ENCODE measurements around the gene WLS.

WLS gene

DNA sequence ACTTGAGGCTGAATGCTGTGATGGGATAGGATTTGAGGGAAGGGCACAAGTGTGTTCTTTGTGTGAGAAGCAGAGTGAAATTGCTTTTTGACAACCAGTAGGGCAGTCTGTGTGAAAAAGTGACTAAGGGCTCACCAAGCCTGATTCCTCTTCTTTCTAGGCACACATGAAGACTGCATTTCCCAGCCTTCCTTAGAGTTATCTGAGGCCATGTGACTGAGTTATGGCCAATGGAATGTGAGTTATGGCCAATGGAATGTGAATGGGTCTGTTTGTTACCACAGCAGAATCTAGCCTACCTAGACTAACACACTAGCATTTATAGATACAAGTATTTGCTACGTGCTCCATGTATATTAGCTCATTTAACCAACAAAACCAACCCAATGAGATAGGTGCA is 146.6 kb downstream of the WLS start:
- no peak for DNase-seq (ENCODE audit: low spot score)

DNA sequence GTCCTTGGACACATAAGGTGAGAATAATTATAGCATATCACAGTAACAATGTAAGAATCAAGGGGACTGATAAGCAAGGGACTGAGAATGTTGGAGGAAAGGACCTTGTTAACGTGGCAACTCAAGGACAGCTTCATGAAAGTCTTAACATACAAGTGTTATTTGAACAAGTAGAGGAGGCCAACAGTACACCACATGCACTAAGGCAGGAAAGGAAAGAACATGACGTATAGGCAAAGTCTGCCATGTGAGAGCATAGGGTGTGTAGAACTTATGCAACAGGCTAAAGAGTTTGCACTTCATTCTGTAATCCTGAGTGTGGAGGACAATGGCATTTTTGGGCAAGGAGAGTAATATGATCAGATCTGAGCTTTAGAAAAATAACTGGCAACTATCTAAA is 148.6 kb downstream of the WLS start:
- no peak for DNase-seq (ENCODE audit: low spot score)

DNA sequence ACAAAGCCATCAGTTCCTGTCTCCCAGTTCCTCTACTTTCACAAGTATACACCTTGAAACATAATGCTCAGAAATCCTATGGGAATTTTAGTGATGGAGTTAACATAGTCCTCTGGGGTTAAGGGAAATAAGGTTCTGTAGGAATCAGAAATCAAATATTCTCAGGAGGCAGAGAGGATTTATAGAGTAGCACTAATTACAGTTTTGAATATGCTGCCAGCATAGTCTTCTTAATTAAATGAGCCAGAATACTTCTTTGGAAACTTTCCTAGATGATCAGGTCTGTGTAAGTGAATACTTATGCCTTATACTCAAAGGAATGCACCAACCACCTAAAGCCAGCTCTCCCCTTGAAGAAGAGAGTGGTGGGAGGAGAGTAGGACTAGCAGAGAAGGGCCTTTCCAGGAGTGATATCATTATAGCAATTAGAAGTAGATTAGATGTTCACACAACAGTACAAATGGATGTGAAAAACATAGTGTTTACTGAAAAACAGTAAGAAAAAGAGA is 150.5 kb downstream of the WLS start:
- DNase-seq (ENCODE audit: low spot score), result no peak

DNA sequence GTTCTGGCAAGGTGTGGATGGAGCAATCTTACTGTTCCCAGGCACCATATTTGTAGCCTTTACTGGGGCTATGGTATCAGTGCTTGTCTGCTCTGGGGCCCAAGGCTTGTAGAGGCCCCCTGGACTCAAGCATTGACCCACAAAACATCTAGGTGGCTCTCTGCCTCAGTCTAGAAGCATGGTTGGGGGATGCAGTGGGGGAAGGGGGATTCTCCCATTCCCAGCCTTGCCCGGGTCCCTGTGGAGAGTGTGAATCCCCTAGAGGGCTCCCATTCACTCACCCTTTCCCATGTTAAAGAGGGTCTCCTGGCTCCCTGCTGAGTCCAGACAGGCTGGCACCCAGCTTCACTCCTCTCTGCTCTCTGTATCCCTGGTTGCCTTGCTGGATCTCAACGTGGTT is 153.7 kb downstream of the WLS start:
- DNase-seq (ENCODE audit: low spot score), result no peak
